Bronchial epithelial cell (primary cell): ENCODE data around the gene PGAM1. TPM values are rescaled to one million over a fixed set of nuclear protein-coding genes. Genes with fewer than 3 reads are reported as not detected.

ENCODE experiments used
- DNase-seq: peaks from one replicate; pipeline ENCODE4 v3.0.0-alpha.2; 2010; ENCODE audit warnings: low read depth
- FAIRE-seq: peaks from 2 replicates; lab custom pipeline; 2011; peaks lifted over from hg19 to GRCh38; lab: Jason Lieb, UNC
- H3K27me3 ChIP-seq: 2 replicates; pipeline ENCODE4 v1.5.1; 2011; ENCODE audit warnings: low read length; ENCODE audit not compliant: control insufficient read depth, insufficient read depth
- H3K36me3 ChIP-seq: 2 replicates; pipeline ENCODE4 v1.5.1; 2011; ENCODE audit warnings: low read length; ENCODE audit not compliant: control insufficient read depth, insufficient read depth
- H3K4me3 ChIP-seq: 2 replicates; pipeline ENCODE4 v1.5.1; 2011; ENCODE audit warnings: mild to moderate bottlenecking, low read depth, low read length, control low read depth
- CTCF ChIP-seq: IDR thresholded peaks from 2 replicates; pipeline ENCODE4 v1.5.1; 2011; ENCODE audit warnings: mild to moderate bottlenecking, moderate library complexity, low read length, control low read depth, inconsistent platforms; ENCODE audit not compliant: insufficient read depth, severe bottlenecking
- total RNA-seq: library from RNA; depleted of rRNA; stranded (reverse); fragments of >200 nt; gene quantifications from 2 replicates; pipeline ENCODE4 v1.2.1, GENCODE V29; 2014

Gene PGAM1
- total RNA-seq, 1 donor from 2014 or later = 404 TPM

GRCh38 chr10:97454330-97455036, 28.5 kb downstream of the PGAM1 start:
- peak; percentile 82 for DNase-seq
- no peak for TF ChIP-seq CTCF
- peaks cover 14% of the 10 kb centered on the region for H3K36me3 ChIP-seq

GRCh38 chr10:97456034-97456685, 30.2 kb downstream of the PGAM1 start:
- Histone ChIP-seq H3K27me3 (no peaks in the 10 kb centered on the region), H3K36me3 (peaks cover 21% of the 10 kb centered on the region)
- peak; percentile 68 for FAIRE-seq

More at GRCh38 chr10:97454330-97455036, 28.5 kb downstream of the PGAM1 start:
- no peak overlapping the region for H3K4me3 ChIP-seq
- no peak for FAIRE-seq
- no peaks in the 10 kb centered on the region for H3K27me3 ChIP-seq

GRCh38 chr10:97456686-97457065, 30.7 kb downstream of the PGAM1 start:
- FAIRE-seq = no peak

More at GRCh38 chr10:97456034-97456685, 30.2 kb downstream of the PGAM1 start:
- TF ChIP-seq CTCF = no peak
- H3K4me3 ChIP-seq = no peak overlapping the region
- DNase-seq = no peak

GRCh38 chr10:97459111-97459510, 33.1 kb downstream of the PGAM1 start:
- no peaks in the 10 kb centered on the region for H3K27me3 ChIP-seq
- FAIRE-seq = no peak
- H3K36me3 ChIP-seq = peaks cover 35% of the 10 kb centered on the region
- no peak for DNase-seq
- no peak for TF ChIP-seq CTCF
- H3K4me3 ChIP-seq = no peak overlapping the region

More at GRCh38 chr10:97456686-97457065, 30.7 kb downstream of the PGAM1 start:
- no peak overlapping the region for H3K4me3 ChIP-seq
- DNase-seq = no peak
- no peak for TF ChIP-seq CTCF
- no peaks in the 10 kb centered on the region for H3K27me3 ChIP-seq
- peaks cover 25% of the 10 kb centered on the region for H3K36me3 ChIP-seq

GRCh38 chr10:97459933-97460332, 33.9 kb downstream of the PGAM1 start:
- DNase-seq (no peak), FAIRE-seq (no peak)
- Histone ChIP-seq H3K36me3 (peaks cover 35% of the 10 kb centered on the region), H3K27me3 (no peaks in the 10 kb centered on the region), H3K4me3 (no peak overlapping the region)
- no peak for TF ChIP-seq CTCF
